Astrocyte of the spinal cord (primary cell): ENCODE results near the gene C21orf58.

Experiments
- DNase-seq: peaks from one replicate; pipeline ENCODE4 v3.0.0; 2011; ENCODE audit warnings: low read depth, low spot score
- H3K4me3 ChIP-seq: 2 replicates; pipeline ENCODE4 v1.5.1; 2011; ENCODE audit warnings: low read depth, mild to moderate bottlenecking, low read length, moderate library complexity
- in situ Hi-C: cut with HindIII; loops from 2 replicates; pipeline ENCODE4 v1.10.0; 2017; ENCODE audit warnings: low sequenced_read_pairs
- TF ChIP-seq, protein P1 (sequence below): IDR thresholded peaks from 2 replicates; pipeline ENCODE4 v1.5.1; 2012; ENCODE audit warnings: low read depth, mild to moderate bottlenecking, low read length, inconsistent platforms

Gene C21orf58

DNA sequence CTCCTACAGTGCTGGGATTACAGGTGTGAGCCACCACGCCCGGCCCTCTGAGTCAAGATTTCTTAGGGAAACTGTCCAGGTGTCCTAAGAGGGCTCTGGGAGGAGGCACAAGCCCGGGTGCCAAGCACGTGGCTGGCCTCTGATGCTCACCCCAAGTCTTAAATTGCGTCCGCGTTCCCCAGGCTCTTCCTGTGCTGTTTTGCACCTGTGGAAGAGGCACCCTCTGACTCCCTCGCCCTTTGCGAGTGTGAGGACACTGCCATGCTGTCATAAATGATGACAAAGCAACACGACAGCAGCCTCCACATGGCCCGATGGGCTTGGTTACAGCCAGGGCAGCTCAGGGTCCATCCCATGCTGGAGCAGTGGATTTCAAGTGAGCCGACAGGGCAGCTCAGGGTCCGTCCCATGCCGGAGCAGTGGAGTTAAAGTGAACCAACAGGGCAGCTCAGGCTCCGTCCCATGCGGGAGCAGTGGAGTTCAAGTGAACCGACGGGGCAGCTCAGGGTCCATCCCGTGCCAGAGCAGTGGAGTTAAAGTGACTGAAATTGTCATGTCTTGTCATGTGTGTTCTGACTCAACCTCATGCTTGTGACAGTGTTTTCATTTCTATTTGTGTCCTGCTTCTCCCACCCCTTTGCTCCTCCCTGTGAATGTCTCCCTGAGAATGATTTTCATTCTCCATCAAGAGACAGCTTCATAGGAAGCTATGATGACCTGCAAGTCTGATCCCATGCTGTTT, 34.2 kb upstream of the C21orf58 start:
- in situ Hi-C loops: no loop called here
- no peak overlapping the region for H3K4me3 ChIP-seq
- DNase-seq: no peak
- TF ChIP-seq, protein P1, sequence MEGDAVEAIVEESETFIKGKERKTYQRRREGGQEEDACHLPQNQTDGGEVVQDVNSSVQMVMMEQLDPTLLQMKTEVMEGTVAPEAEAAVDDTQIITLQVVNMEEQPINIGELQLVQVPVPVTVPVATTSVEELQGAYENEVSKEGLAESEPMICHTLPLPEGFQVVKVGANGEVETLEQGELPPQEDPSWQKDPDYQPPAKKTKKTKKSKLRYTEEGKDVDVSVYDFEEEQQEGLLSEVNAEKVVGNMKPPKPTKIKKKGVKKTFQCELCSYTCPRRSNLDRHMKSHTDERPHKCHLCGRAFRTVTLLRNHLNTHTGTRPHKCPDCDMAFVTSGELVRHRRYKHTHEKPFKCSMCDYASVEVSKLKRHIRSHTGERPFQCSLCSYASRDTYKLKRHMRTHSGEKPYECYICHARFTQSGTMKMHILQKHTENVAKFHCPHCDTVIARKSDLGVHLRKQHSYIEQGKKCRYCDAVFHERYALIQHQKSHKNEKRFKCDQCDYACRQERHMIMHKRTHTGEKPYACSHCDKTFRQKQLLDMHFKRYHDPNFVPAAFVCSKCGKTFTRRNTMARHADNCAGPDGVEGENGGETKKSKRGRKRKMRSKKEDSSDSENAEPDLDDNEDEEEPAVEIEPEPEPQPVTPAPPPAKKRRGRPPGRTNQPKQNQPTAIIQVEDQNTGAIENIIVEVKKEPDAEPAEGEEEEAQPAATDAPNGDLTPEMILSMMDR: no peak

DNA sequence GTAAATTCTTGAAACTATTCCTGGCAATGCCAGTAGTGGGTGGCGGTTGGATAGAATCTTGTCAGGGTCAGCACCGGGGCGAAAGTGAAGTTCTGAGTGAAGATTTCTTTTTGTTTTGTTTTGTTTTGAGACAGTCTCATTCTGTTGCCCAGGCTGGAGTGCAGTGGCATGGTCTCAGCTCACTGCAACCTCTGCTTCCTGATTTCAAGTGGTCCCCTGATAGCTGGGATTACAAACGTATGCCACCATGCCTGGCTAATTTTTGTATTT, 33.6 kb upstream of the C21orf58 start:
- TF ChIP-seq, protein P1: no peak
- no peak for DNase-seq
- in situ Hi-C loops: no loop called here
- H3K4me3 ChIP-seq: no peak overlapping the region

DNA sequence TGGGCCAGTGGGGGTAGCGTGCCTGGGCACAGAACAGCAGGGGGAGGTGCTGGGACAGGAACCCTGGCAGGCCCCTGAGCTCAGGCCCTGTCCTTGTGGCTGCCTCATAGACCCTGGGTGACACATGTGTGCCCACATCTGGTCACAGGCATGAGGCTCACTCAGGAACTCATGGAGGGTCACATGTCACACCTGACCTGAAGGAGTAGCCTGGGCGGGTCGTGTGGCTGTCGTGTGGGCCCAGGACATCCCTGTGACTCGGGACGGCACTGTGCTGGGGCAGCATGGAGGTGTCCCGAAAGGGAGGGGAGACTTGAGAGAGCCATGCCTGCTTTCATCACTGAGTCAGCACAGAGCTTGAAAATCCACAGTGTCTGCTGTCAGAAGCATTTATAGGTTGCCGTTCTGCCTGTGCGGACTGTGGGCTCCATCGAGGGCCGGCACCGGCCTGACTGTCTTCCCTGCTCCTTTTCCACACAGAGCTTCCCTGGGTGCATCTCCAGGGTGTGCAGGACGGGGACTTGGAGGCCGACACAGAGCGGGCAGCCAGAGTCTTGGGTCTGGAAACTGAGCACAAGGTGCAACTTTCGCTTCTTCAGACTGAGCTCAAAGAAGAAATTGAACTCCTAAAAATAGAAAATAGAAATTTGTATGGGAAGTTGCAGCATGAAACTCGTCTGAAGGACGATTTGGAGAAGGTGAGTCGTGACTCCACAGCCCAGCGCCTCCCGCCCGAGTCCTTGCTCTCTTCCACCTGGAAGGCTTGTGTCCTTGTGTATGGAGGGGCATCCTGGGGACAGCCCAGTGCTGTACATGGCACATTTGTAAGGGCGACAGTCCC, 33.0 kb upstream of the C21orf58 start:
- TF ChIP-seq, protein P1: no peak
- no peak overlapping the region for H3K4me3 ChIP-seq
- DNase-seq: no peak
- in situ Hi-C loops: no loop called here

DNA sequence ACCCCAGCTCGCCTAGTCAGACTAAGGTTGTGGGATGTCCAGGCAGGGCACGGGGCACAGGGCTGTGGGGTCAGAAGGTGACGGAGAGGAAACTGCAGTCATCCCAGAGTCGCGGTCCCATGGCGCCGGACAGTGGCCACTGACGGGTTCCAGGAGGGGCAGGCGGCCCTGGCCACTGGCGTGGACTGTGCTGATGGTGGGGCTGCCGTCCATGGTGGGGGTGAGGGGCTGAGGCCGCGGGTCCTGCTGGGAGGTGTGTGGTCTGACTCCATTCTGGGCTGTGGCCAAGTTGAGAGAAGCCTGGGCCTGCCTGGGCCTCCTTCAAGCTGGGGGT, 32.3 kb upstream of the C21orf58 start:
- in situ Hi-C loops: no loop called here
- TF ChIP-seq, protein P1: no peak
- no peak for DNase-seq
- no peak overlapping the region for H3K4me3 ChIP-seq

DNA sequence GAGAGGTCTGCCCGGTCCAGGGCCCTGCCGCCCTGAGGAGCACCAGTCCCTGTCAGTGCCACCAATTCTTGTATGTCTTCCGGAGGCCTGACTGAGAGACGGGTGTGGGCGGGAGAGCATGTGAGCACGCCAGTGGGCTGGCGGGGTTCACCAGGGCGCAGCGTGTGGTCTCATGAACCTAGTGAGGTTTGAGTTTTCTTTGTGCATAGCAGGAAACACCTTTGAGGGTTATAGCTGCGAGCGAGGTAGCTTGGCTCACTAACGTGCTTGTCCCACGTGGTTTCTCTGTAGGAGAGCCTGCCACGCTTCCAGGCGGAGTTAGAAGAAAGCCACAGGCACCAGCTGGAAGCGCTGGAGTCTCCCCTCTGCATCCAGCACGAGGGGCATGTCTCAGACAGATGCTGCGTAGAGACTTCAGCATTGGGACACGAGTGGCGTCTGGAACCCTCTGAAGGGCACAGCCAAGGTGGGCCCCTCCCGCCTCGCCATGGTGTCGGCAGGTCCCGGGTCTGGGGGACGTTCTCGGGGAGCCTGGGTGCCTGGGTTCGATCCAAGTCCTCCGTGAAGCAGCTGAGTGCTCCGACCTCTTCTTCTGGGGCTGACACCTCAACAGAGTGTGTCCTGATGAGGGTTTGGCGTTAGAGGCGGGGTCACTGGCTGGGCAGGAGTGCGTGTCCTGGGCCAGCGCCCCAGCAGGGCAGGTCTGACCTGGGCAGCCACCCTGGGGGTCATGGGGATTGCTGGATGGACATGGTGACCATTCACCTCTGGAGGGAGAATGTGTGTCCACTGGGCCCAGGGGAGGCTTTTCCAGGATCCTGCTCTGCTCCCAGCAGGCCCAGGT, 31.7 kb upstream of the C21orf58 start:
- in situ Hi-C loops: no loop called here
- no peak overlapping the region for H3K4me3 ChIP-seq
- TF ChIP-seq, protein P1: no peak
- no peak for DNase-seq

DNA sequence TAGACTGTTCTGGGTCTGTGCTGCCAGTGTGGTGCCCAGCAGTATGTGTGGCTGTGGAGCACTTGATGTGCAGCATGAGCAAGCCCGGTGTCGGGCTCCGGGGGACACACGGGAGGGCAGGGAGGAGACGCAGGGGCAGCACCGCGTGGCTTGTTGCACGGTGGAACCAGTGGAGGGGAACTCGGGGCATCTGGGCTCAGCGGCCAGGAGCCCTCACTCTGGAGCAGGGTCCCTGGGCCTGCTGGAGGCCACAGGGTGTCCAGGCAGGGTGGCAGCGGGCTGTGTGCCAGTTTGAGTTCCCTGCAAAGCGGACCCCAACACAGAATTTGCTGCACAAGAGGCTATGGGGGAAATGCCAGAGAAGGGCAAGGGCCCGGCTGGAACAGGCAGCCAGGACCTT, 30.8 kb upstream of the C21orf58 start:
- no peak overlapping the region for H3K4me3 ChIP-seq
- in situ Hi-C loops: no loop called here
- TF ChIP-seq, protein P1: no peak
- no peak for DNase-seq
